Dermis microvascular lymphatic vessel endothelial cell (primary cell): ENCODE measurements around the gene GPC5. TPM values are rescaled to one million over a fixed set of nuclear protein-coding genes. Genes with fewer than 3 reads are reported as not detected.

Experiments
- DNase-seq, 2 donors: peaks; one replicate each; pipeline versions ENCODE4 v3.0.0 to v3.0.0-alpha.2; 2010; ENCODE audit warnings: low read depth in 2 of 2
- total RNA-seq: library from RNA; depleted of rRNA; stranded (reverse); fragments of >200 nt; gene quantifications from 2 replicates; pipeline ENCODE4 v1.2.1, GENCODE V29; 2014

Gene GPC5
- total RNA-seq, 1 donor from 2014 or later, result 0.51 TPM

DNA sequence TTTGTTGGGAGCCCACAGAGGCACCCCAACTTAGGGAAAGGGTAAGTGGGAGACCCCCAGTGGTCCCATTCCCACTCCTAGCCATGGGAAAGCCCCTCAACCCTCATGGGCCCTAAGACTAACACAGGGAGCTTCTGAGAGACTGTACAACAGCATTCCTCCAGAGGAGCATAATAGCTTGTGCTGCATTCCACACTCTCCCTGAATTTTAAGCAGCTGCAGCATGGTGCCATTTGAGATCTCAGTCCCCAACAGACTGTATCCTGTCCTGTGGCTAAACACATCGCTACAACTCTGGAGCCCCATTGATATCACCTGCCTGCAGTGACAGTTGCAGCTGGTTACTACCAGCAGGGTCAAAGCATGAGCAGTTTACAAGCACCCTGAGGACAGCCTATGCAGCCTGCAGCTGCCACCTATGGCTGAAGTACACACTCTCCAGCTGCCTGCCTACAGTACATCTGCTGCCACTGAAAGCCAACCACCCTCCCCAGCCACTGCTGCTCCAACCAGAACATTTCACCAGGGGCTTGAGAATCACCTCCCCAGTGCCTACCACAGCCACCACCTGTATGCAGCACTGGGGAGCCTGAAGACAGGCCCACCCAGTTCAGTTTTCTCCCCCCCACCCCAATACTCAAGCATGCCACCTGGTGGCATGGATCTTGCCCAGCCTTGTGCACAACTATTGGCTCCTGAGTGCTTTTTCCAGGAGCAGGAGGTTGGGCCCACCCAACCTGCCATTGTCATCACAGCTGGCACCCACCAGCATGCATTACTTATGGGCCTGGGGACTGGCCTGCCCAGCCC is 557.3 kb downstream of the GPC5 start:
- no peak for DNase-seq

DNA sequence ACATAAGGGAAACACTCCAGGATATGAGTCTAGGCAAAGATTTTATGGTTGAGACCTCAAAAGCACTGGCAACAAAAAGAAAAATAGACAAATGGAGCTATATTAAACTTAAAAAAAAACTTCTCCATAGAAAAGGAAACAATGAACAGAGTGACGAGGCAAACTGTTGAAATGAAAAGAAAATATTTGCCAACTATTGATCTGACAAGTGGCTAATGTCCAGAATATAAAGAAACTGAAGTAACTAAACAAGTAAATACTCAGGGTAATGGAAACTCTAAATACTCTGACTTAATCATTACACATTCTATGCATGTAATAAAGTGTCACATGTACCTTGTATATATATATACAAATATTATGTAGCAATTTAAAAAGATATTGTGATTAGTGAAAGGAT is 562.5 kb downstream of the GPC5 start:
- no peak for DNase-seq

DNA sequence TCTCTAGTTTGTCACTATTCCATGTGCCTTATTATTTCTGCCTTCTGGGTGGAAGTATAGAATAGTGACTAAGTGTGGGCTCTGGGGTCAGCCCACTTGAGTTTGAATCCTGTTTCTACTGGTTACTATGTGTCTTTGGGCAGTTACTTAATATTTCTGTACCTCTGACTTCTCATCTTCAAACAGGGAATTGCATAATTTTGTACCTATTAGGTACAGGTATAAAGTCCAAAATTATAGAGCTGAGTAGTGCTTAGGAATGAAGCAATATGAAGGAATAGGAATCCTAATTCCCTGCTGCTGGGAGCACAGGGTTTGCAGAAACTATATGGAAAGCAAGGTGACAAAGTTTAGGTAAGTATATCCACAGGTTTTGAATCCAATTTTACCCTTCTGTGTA is 564.5 kb downstream of the GPC5 start:
- no peak for DNase-seq

DNA sequence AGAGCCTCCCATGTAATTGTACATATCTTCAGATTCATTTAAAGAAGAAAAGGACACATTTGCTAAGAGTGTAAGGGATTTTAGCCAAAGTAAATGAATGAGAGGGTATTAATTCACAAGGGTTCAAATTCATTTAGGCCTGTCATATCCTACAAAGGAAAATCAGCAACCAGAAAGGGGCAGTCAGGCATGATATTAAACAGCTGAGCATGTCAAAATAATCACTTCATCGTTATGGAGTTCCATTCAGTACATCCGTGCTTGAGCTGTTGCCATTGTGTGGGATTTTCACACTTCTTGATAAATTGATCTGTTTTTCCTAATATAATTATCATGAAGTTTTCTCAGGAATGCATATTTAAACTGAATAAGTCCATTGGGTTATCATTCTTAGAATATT is 567.1 kb downstream of the GPC5 start:
- no peak for DNase-seq

DNA sequence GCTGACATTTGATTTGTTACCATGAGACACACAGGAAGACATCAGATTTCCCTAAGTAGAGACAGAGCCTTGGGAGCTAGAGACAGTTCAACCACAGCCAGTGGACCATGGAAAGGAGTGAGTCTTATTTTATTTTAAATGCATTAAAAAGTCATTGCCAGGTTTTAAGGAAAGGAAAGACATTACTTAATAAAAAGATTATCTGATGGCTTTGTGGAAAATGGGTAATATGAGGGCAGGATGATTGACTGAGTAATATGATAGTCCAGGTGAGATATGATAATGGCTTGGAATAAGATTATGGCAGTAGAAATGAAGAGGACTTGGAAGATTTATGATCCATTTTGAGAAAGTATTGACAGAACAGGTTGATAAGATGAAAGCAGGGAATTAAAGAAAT is 580.1 kb downstream of the GPC5 start:
- no peak for DNase-seq

DNA sequence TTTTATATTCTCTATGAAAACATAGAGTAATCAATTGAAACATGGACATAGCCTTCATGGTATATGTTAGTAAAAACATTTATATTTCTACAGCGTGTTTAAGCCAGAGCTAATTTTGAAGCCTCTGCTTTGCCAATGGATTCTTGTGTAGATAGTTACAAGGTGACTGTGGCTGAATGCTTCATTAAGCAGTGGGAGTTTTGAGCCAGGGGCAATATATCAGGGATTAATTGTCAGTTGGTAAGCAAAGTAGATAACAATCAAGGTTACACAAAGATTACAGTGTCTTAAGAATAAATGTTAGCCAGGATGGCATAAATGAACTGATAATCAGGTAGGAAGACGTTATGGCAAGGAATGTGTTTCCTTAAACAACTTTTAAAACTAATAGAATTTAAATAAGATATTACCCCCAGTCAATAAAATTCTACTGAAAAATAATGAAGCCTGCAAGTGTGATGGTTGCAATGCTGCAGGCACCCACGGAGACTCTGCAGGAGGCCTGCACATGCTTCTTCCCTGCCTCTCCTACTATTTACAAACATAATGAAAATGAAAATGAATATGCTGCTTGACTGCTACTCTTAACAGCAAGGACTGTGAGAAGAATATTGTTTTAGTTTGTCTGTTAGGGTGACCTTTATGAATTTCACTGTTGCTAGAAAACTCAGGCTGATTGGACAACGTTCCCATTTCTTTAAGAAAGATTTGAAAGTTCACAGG is 588.5 kb downstream of the GPC5 start:
- no peak for DNase-seq

DNA sequence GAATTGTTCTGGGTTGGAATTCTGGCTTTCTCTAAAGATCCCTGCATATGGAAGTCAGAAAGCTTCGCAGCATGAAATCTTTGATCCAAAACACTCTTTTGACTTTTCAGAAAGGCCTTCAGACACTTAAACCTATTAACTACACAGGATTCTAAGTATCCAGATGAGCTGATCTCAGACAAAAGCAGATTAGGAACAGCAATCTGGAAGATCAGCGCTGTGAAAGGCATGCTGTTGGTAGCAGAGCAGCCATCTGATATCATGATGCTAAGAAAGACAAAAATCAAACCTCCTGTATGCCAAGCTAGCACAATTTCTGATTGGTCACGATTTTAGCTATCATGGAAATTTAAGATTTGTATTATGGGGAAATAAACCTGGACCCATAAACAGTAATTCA is 589.9 kb downstream of the GPC5 start:
- DNase-seq, result no peak

DNA sequence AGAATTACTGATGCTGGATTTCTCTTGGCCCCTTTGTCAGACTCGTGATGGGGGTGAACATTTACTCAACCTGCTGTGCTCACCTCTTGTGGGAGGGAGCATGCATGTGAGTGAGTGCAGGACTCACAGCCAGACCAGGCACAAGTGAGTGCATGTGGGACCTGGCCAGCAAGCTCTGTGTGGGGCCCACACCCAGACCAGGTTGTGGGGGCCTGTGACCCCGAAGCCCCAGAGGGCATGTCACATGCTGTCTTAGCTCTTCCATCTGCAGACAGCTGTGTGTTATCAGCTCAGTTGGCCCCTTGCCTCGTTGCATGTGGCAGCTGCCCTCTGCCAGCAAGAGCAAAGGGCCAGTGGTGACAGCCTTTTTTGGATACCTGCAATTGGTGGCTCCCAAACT is 614.4 kb downstream of the GPC5 start:
- no peak for DNase-seq

DNA sequence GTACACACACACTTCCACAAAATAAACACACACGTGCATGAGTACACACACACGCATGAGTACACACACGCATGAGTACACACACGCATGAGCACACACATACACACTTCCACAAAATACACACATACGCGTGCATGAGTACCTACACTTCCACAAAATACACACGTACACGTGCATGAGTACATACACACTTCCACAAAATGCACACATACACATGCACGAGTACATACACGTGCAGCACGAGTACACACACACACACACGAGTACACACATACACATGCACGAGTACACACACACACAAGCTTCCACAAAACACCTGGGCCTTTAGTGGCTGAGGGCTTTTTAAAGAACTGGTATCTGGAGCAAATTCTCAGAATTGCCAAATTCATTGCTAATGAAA is 619.3 kb downstream of the GPC5 start:
- no peak for DNase-seq

DNA sequence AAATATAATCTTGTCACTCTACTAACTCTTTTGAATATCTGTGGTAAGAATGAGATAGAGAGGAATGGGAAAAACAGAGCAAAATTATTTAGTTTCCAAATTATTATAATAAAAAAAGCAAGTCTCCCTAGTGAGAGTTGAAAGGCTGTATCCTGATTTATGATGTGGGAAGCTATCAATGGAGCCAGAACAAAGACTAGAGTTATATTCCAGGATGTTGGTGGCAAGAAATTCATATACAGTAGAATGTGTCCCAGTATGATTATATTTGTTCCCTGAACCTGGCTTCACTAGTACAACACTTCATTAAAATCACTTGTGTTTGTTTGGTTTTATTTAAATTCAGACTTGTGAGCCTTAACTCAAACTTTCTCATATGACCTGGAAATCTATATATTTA is 630.3 kb downstream of the GPC5 start:
- DNase-seq, result no peak

DNA sequence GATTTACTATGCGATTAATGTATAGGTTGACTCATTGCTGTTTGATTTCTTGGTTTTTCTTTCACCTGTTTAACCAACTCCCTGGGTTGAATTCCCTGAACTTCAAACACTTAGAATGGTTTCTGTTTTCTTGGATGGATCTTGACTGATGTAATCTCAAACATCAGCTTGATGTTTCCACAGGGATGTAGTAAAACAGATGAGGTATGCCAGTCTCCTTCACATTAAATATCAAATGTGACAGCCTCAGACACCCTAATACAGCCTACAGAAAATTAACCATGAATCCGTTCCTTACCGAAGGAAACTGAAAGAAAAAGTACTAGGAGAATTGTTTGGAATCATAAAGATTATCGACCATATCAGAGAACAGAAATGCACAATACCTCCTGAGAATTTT is 631.2 kb downstream of the GPC5 start:
- no peak for DNase-seq

DNA sequence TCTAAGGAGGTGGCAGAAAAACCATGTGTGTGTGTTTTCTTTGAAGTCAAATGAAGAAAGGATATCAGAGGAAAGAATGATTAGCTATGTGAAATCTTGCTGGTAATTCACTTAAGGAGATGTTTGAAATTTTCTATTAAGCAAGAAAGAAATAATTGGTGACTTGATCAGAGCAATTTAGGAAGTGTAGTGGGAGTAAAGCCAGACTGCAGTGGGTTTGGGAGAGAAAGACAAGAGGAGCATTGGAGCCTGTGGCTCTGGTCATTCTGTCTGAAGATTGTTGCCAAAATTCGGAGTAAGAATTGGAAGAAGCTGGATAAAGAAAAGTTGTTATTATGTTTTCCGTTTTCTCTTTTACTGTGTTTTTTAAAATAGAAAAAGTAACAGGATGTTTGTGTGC is 640.5 kb downstream of the GPC5 start:
- DNase-seq, result no peak

DNA sequence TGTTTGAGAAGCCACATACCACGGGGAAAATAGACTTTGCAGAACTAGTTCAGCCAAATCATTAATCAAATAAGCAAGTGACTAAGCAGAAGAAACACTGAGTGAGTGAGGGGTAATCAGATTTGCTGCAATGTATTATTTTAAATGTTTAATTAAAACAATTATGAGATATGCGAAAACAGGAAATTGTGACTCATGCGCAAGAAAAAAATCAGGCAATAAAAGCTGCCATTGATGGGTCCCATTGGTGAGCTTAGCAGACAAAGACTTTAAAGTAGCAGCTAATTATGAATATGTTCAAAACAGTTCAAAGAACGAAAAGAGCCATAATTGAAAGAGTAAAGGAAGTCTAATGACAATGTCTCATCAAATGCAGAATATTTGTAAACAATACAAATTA is 644.1 kb downstream of the GPC5 start:
- no peak for DNase-seq

DNA sequence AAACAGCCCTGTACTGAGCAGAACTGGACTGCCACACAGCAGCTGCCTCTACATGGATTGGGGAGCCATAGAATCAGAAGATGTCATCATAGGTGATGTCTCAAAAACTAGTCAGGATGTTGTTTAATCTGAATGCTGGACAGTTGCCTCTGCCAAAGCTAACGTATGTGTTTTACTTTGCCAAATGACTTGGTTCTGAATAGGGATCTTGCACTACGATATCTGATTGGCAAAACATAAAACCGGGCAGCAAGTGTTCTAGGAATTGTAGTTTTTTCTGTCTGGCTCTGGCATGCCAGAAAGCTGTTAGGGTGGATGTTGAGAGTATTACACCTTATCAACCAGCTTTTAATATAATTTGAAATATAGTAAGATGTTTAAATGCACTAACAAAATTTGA is 645.9 kb downstream of the GPC5 start:
- DNase-seq, result no peak

DNA sequence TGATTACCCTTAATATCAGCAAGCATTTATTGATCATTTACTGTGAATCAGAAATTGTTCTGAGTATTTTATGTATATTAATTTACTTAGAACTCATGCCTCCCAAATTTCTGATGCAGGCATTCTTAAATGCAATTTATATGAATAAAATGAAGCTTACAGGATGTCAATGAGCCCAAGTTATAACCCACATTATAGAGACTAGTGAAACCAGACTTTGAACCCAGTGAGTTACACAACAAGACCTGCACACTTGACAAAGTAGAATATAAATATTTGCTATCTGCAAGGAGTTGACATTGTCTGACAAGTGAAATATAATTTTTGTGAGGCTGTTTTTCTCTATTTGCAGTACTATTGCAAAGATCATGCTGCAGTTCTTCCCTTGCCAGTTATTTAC is 656.0 kb downstream of the GPC5 start:
- DNase-seq, result no peak

DNA sequence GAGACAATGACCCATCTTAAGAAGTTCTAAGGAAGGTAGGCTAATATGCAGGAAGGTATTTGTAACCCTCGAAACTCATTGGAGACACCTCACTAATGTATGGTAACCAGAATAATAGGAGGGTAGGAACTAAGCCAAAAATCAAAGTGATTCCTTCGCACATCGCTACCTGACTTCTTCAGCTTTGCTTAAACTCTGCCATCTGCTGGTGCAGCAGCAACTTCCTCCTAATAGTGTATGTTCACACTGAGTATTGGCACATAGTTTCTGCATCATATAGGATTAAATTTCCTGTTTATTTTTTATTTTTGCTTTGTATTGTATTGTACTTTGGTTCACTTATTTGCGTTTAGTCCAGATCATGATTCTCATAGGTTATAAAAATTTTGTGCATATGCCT is 676.2 kb downstream of the GPC5 start:
- no peak for DNase-seq

DNA sequence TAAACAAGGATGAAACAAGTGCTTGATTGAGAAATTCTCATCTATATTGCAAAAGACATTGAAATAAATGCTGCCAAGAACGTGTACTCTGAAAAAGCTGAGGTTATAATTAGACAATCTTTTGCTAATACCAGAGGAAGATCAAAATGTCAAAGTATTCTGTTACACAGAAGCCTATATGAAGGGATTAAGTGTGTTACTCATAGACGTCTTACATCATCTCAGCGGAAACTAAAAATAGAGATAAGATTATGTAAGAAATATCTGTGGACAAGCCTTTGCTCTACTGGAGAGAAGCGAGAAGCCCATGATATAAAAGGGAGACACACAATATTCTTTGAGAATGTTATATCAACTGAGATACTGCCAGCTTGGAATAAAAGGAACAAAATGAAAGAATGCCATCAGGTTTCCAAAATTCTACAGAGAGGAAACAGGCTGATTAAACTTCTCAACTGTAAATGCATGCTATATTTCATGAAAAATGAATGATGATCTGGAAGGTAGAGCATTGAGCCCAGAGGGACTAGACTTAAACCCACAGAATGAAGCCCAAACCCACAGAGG is 699.0 kb downstream of the GPC5 start:
- no peak for DNase-seq

DNA sequence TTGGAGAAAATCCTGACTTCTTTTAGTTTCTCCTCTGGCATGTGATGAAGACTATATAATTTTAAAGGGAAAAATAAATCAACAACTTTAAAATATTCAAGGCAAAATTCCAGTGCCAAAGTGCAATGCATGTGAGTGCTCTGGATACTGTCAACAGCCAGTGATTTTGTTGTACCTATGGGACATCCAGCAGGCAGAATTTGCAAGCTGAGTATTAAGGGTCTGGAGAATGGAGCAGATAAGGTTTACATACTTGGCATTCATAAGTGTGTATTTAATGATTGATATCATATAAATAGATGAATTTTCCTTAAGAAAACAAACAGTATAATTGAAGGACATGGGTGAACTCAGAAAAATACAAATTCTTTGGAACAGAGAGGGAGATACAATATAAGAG is 703.4 kb downstream of the GPC5 start:
- no peak for DNase-seq

DNA sequence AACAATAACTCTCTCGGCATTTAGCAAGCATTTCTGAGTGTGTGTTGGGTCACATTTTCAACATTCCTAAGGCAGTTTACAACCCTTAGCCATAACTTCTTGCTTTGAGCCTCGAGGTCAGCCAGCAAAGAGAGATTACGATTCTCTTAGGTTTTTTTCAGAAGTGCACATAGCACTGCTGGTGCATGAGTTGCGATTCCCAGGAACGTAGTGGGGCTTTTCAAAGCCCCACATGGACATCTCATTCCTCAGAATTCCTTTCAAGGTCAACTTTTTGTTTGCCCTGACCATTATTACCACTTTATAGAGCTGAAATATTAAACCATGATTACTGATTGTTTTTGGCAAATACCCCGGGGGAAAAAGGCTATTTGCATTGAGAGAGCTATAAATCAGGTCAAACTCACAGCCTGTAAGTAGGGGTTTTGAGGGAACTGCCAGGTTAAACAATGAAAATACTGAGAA is 705.3 kb downstream of the GPC5 start:
- DNase-seq, result no peak

DNA sequence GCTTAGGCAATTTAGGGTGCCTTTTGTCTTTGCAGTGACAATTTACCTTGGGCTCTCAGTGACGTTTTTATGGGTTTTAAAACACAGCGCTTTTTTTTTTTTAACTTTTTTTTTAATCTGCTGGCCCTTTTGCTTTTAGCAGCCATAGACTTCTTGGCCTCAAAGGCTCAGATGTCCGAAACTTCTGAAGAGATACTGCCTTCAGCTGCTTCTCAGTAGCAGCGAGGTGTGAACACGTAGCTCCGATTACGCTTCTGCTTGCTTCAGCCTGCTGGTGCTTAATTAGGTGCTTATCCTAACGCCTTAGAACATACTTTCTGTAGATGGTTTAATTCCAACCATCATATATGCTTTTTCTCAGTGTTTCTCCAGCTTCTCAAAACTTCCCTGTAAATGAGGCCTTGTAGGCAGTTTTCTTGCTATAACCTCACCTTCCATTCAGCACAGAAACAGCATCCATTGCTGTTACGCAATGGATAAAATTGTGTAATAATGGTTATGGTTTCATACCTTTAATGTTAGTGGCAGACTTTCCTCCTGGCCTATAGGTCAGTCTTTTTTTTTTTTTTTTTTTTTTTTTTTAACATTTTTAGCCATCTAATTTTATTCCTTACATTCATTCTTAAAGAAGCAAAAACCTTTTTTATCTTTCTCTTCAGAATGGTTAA is 723.9 kb downstream of the GPC5 start:
- no peak for DNase-seq

DNA sequence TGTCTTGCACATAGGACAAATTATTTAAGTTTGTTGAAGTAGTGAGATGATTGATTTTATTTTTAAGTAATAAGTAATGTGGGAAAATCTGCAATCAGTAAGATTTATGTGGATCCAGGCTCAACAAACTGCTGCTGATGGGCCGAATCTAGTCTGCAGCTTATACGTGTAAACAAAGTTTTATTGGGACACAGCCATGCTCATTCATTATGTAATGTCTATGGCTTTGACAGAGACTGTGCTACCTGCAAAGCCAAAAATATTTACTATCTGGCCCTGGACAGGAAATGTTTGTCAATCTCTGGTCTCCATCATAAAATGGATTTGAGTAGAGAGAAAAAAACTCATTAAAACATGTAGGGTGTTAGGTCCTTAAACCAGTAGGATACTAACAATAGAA is 728.0 kb downstream of the GPC5 start:
- no peak for DNase-seq

DNA sequence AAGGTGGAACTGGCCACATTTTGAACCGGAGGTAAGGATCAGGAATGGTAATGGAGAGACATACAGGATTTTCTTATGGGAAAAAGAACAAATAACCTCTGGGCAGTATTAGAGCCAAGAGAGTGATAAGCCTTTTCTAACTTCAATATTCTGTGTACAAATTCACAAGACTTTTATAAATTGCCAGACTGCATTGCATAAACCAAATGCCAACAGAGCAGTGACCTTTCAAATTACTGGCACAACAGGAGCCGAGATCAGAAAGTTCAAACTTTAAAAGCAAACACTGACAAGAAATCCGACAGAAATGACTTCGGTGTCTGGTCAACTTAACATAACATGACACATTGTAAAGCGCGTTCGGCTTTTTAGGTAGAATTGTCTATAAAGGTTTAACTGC is 737.1 kb downstream of the GPC5 start:
- DNase-seq, result no peak
